ENCODE measurements around the gene KRTAP10-3. TPM values are rescaled to one million over a fixed set of nuclear protein-coding genes. Genes with fewer than 3 reads are reported as not detected.
A peak's percentile ranks its signal among the peaks of the same experiment; 100 is the strongest.

Gene KRTAP10-3
- total RNA-seq, 2 donors from 2014 or later: not detected

- no peaks in the 10 kb centered on the region for H3K9me3 ChIP-seq (ENCODE audit: control insufficient read depth, low read length, poor library complexity, severe bottlenecking)
- no peak overlapping the region for H3K4me3 Mint-ChIP-seq
- H3K27ac Mint-ChIP-seq: no peak overlapping the region
- H3K4me1 Mint-ChIP-seq: no peaks in the 10 kb centered on the region
- peaks cover 4% of the 10 kb centered on the region for H3K27me3 Mint-ChIP-seq
- ATAC-seq: no peak
- DNase-seq: no peak
- no peaks in the 10 kb centered on the region for H3K36me3 Mint-ChIP-seq (ENCODE audit: low read depth)
Measured at GRCh38 chr21:44522753-44523204, 35.8 kb downstream of the KRTAP10-3 start.

GRCh38 chr21:44521928-44522752, 36.5 kb downstream of the KRTAP10-3 start:
- Mint-ChIP-seq H3K27me3 (peaks cover 4% of the 10 kb centered on the region), H3K4me3 (no peak overlapping the region), H3K4me1 (no peaks in the 10 kb centered on the region), H3K36me3 (ENCODE audit: low read depth) (no peaks in the 10 kb centered on the region), H3K27ac (no peak overlapping the region)
- DNase-seq: no peak
- ATAC-seq: no peak
- no peaks in the 10 kb centered on the region for H3K9me3 ChIP-seq (ENCODE audit: control insufficient read depth, low read length, poor library complexity, severe bottlenecking)

DNA sequence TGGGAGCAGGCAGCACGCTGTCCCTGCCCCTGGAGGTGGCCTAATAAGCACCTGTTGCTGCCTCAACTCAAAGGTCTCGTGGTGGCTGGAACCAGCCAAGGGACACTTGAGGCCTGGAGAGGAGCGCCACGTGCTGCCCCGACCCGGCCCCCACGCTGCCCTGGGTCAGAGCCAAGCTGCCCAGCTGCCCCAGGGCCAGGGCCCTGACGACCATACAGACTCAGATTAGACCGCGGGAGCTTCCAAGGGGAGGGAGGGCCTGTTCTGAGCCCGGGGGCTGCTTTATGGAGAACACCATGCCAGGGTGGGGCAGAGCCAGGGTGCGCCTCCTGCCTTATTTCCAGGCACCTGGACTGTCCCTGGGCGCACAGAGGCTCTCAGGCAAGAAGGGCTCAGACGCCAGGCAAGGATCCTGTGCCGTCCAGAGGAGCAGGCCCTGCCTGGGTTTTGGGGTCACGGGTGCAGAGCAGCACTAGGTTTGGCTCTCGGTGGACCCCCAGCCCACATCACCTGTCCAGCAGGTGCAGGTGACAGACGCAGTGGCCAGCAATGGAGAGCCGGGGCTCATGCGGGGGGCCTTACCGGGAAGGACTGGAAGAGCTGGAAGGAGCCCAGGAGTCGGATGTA, 37.2 kb downstream of the KRTAP10-3 start:
- H3K27ac Mint-ChIP-seq: no peak overlapping the region
- no peak overlapping the region for H3K4me3 Mint-ChIP-seq
- H3K4me1 Mint-ChIP-seq: peaks cover 2% of the 10 kb centered on the region
- DNase-seq: no peak
- no peaks in the 10 kb centered on the region for H3K36me3 Mint-ChIP-seq (ENCODE audit: low read depth)
- peaks cover 4% of the 10 kb centered on the region for H3K27me3 Mint-ChIP-seq
- H3K9me3 ChIP-seq (ENCODE audit: control insufficient read depth, low read length, poor library complexity, severe bottlenecking): no peaks in the 10 kb centered on the region
- no peak for ATAC-seq

DNA sequence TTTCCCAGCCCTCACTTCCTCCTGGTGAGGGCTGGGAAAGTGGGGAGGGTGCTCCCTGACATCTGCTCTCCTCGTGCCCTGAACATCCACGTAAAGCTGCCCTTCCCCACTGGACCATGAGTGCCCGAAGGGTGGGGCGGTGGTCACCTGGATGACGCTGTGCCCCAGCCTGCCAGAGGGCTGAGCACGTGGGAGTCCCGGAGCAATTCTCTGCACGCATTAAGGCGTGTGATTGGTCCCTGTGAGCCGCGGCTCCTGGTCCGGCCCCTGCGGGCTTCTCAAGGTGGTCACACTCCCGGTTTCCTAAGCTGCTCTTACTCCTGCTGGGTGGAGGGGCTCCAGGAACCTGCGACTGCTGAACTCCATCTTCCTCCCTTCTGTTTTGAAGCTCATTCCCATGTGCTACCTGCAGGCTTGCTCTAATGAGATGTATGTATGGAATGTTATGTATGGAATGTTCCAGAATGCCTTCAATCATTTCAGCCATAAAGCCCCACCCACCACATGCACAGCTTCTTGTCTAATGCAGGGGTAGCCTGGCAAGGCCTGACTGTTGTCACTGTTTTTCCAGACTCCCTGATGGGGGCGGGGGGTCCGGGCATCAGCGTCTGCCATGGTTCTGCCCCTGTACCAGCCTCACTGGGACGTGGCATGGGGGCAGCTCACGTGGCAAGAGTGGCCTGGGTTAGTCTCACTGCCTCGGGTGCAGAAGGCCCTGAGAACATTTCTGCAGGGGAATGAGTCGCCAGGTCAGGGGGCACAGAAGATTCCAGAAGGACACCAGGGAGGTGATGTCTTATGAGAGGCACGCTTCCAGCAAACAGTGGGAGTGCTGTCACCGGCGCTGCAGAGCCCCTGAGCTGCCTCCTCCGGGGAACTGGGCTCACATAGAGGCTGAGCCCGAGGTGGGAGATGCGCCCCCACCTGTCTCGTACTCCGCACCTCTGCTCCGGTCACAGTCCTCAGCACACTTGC, 38.0 kb downstream of the KRTAP10-3 start:
- H3K36me3 Mint-ChIP-seq (ENCODE audit: low read depth): no peaks in the 10 kb centered on the region
- H3K4me1 Mint-ChIP-seq: peaks cover 2% of the 10 kb centered on the region
- H3K9me3 ChIP-seq (ENCODE audit: control insufficient read depth, low read length, poor library complexity, severe bottlenecking): no peaks in the 10 kb centered on the region
- no peak overlapping the region for H3K27ac Mint-ChIP-seq
- DNase-seq (no peak), ATAC-seq (no peak)
- H3K27me3 Mint-ChIP-seq: peaks cover 4% of the 10 kb centered on the region
- H3K4me3 Mint-ChIP-seq: no peak overlapping the region

DNA sequence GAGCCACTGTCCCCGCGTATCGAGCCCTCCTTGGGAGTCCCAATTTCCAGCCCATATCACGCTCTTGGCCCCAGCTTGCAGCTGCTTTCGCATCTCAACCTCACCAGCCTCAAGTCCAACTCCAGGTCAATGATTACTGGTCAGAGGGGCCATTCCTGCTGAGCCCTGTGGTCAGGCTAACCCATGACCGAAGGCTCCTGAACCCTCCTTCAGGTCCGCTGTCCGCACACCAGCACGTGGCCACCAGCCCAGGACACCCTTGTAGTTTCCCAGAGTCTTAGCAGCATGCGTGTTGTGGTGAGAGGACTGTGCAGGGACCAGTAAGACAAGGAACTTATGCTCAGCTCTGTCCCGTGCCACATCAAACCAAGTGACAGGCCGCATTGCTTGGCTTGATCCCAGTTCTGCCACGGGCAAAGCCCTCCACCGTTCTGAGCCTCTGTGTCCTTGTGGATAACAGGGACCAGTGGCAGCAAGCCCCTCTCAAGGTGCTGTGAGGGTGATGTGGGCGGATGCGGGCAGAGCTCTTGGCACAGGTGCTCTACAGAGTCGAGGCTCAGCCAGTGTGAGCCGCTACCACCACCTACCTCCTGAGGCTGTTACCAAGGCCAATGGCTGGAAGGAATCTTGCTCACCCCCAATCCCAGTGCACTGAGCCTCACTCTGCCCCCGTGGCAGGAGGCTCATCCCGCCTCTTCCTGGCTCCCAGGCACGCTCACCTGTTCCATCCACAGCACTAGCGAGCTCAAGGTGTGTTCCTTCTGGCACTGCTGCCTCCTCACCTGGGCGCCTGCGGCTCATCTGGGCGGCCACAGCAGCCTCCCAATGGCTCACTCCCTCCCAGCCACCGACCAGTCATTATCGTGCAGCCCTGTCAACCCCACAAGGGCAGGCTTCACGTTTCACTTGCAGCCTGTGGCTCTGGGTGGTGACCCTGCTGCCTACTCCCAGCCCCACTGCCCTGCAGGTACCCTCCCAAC, 39.0 kb downstream of the KRTAP10-3 start:
- H3K27ac Mint-ChIP-seq: no peak overlapping the region

GRCh38 chr21:44518686-44519085, 39.9 kb downstream of the KRTAP10-3 start:
- H3K9me3 ChIP-seq (ENCODE audit: control insufficient read depth, low read length, poor library complexity, severe bottlenecking): no peaks in the 10 kb centered on the region
- H3K4me3 Mint-ChIP-seq: no peak overlapping the region
- H3K36me3 Mint-ChIP-seq (ENCODE audit: low read depth): no peaks in the 10 kb centered on the region
- DNase-seq (no peak), ATAC-seq (no peak)
- peaks cover 2% of the 10 kb centered on the region for H3K4me1 Mint-ChIP-seq
- H3K27me3 Mint-ChIP-seq: peaks cover 4% of the 10 kb centered on the region
- no peak overlapping the region for H3K27ac Mint-ChIP-seq

More for the DNA sequence above, 39.0 kb downstream of the KRTAP10-3 start:
- H3K9me3 ChIP-seq (ENCODE audit: control insufficient read depth, low read length, poor library complexity, severe bottlenecking): no peaks in the 10 kb centered on the region
- peaks cover 4% of the 10 kb centered on the region for H3K27me3 Mint-ChIP-seq
- no peak overlapping the region for H3K4me3 Mint-ChIP-seq
- ATAC-seq (no peak), DNase-seq (no peak)
- H3K4me1 Mint-ChIP-seq: peaks cover 2% of the 10 kb centered on the region
- H3K36me3 Mint-ChIP-seq (ENCODE audit: low read depth): no peaks in the 10 kb centered on the region

- H3K9me3 ChIP-seq (ENCODE audit: control insufficient read depth, low read length, poor library complexity, severe bottlenecking): no peaks in the 10 kb centered on the region
- peaks cover 4% of the 10 kb centered on the region for H3K27me3 Mint-ChIP-seq
- peak overlapping the region; percentile 41 for H3K27ac Mint-ChIP-seq
- ATAC-seq (no peak), DNase-seq (no peak)
- peaks cover 2% of the 10 kb centered on the region for H3K4me1 Mint-ChIP-seq
- H3K36me3 Mint-ChIP-seq (ENCODE audit: low read depth): no peaks in the 10 kb centered on the region
- no peak overlapping the region for H3K4me3 Mint-ChIP-seq
Measured at GRCh38 chr21:44517175-44517899, 41.3 kb downstream of the KRTAP10-3 start.

DNA sequence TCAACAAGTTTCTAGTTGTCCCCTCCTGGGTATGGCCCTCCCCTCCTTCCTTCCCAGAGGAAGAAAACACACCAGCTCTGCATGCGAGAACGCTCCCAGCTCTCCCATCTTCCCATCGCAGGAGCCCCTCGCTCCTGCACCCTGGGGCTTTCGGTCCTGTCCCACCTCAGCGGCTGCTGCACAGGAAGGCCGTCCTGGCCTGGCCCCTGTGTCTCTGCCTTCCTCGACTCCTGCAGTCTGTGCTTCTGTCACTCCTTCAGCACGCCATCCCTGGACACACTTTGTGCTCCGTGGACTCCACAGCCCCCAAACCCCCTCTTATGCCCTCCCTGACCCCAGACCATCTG, 41.8 kb downstream of the KRTAP10-3 start:
- Mint-ChIP-seq H3K27ac (peak overlapping the region; percentile 41), H3K4me3 (no peak overlapping the region), H3K4me1 (peaks cover 2% of the 10 kb centered on the region), H3K36me3 (ENCODE audit: low read depth) (no peaks in the 10 kb centered on the region), H3K27me3 (peaks cover 4% of the 10 kb centered on the region)
- DNase-seq (no peak), ATAC-seq (no peak)
- no peaks in the 10 kb centered on the region for H3K9me3 ChIP-seq (ENCODE audit: control insufficient read depth, low read length, poor library complexity, severe bottlenecking)

DNA sequence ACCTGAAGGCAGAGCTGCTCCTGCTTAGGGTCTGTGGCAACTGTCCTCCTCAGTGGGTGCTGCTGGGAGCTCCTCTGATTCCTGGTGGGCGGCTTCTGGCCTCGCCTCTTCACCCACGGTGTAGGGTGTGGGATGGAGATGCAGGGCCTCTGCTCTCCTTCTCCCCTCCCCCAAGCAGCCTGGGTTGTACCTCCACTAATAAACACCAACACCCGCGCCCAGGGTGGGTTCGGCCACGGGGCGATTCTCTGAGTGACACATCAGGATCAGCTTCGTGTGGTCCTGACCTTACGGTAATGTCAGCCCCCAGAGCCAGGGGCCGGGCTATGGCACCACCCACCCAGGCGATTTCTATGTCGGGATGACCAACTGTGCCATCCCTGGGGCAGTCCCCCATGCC, 42.3 kb downstream of the KRTAP10-3 start:
- Mint-ChIP-seq H3K4me1 (peaks cover 2% of the 10 kb centered on the region), H3K36me3 (ENCODE audit: low read depth) (no peaks in the 10 kb centered on the region), H3K27ac (peak overlapping the region; percentile 41), H3K4me3 (no peak overlapping the region), H3K27me3 (peaks cover 4% of the 10 kb centered on the region)
- DNase-seq (no peak), ATAC-seq (no peak)
- no peaks in the 10 kb centered on the region for H3K9me3 ChIP-seq (ENCODE audit: control insufficient read depth, low read length, poor library complexity, severe bottlenecking)

DNA sequence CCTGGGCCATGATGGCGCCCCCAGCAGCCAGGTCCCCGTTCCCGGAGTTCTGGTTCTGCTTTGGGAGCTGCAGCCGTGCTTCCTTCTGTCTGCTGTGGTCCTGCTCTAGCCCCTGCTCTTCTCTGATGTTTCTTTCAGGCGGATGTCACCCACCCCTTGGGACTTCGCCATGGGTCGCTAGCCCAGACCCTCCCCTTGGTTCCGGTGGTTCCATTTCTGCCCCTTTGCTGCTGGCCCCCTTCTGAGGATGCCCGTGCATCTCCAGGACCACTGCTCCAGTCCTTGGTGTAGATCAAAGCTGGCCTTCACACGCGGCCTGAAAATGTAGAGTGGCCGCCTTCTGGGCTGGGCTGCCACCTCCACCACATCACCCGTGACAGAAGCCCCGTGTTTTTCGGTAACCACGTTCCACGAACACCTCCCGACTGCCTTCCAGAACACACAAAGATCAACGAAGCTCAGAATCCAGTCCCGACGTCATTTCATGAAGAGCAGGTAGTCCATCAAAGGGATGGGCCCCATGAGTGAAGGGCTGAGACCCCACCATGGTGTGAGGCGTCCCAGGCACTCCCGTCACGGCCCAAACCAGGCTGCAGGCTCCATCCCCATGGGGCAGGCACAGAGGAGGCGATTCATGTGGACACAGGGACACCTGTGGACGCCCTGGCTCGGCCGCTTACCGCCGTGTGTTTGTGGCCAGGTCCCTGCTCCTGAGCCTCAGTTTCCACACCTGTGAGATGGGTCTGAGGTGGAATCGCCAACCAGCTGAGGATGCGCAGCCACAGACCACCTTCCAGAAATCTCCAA, 43.0 kb downstream of the KRTAP10-3 start:
- DNase-seq: no peak
- Mint-ChIP-seq H3K36me3 (ENCODE audit: low read depth) (no peaks in the 10 kb centered on the region), H3K27me3 (peaks cover 4% of the 10 kb centered on the region), H3K27ac (no peak overlapping the region), H3K4me1 (peaks cover 2% of the 10 kb centered on the region), H3K4me3 (no peak overlapping the region)
- no peak for ATAC-seq
- no peaks in the 10 kb centered on the region for H3K9me3 ChIP-seq (ENCODE audit: control insufficient read depth, low read length, poor library complexity, severe bottlenecking)

DNA sequence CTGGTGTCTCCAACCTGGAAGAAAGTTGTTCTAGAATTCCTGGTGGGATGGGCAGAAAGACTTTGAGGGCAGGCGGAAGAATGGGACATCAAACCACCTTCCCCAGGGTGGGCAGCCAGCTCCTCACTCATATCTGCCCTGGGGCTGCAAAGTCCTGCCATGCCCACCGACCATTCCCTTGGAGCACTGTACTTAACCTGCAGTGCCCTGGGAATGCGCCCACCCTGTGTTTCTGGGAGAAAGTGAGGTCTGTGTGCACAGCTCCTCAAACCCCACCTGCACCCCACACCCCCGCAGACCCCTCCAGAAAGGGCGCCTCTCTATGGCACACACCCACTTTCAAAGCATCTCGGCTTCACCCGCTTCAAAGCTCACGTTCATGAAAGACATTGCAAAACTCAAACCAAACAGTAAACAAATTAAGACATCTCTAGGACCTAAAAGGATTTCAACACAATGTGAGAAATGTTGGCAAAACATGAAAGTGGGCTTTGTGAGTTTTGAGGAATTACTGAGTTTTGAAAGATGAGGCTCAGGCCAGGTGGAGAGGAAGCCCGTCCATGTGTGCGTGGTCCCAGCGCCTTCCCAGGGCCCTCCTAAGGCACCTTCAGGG, 43.7 kb downstream of the KRTAP10-3 start:
- Mint-ChIP-seq H3K36me3 (ENCODE audit: low read depth) (no peaks in the 10 kb centered on the region), H3K27me3 (no peaks in the 10 kb centered on the region), H3K4me3 (no peak overlapping the region), H3K4me1 (peaks cover 2% of the 10 kb centered on the region), H3K27ac (no peak overlapping the region)
- no peak for DNase-seq
- H3K9me3 ChIP-seq (ENCODE audit: control insufficient read depth, low read length, poor library complexity, severe bottlenecking): no peaks in the 10 kb centered on the region
- ATAC-seq: no peak

All from T-helper 17 cell (primary cell).